OCI-LY7 (cell line): Measurements from ENCODE around the gene ARL10. TPM values are rescaled to one million over a fixed set of nuclear protein-coding genes. Genes with fewer than 3 reads are reported as not detected.

Source experiments
- BruUV-seq: library from RNA; stranded (reverse); fragments of 400-500 nt; replicated peaks from 2 replicates; lab custom pipeline; 2021; lab: Mats Ljungman, UMichigan
- CTCF ChIA-PET: fragments of 300-600 bp; sonication (Branson Sonifier 250); formaldehyde crosslinking; loops from one replicate; lab custom pipeline; 2022; ENCODE audit warnings: antibody characterized with exemption; ENCODE audit not compliant: unreplicated experiment; lab: Charles Lee
- POLR2A ChIA-PET: fragments of 300-600 bp; sonication (Branson Sonifier 250); formaldehyde crosslinking; loops from one replicate; lab custom pipeline; 2022; ENCODE audit warnings: antibody characterized with exemption; lab: Charles Lee
- DNase-seq: peaks from one replicate; pipeline ENCODE4 v3.0.0-alpha.2; 2015; ENCODE audit warnings: low spot score
- H2AFZ ChIP-seq: fragments of 200-600 bp; sonication (generic), shearing (Covaris generic); 2 replicates; pipeline ENCODE4 v1.6.1; 2014; ENCODE audit warnings: mild to moderate bottlenecking, antibody characterized with exemption, low read length, moderate library complexity
- H3K27ac ChIP-seq: fragments of 200-600 bp; sonication (generic); 2 replicates; pipeline ENCODE4 v1.5.1; 2014; ENCODE audit warnings: mixed run types, low read depth, mild to moderate bottlenecking, moderate library complexity, low read length, inconsistent platforms; ENCODE audit not compliant: poor library complexity, severe bottlenecking
- H3K36me3 ChIP-seq: fragments of 200-600 bp; sonication (generic); 2 replicates; pipeline ENCODE4 v1.6.1; 2014; ENCODE audit warnings: mild to moderate bottlenecking, antibody characterized with exemption, low read length, moderate library complexity, mixed read lengths; ENCODE audit not compliant: insufficient read depth
- H3K4me1 ChIP-seq: fragments of 200-600 bp; sonication (generic); 2 replicates; pipeline ENCODE4 v1.5.1; 2014; ENCODE audit warnings: mild to moderate bottlenecking, low read length; ENCODE audit not compliant: insufficient read depth, poor library complexity, severe bottlenecking
- H3K4me2 ChIP-seq: fragments of 200-600 bp; sonication (generic); 2 replicates; pipeline ENCODE4 v1.6.1; 2014; ENCODE audit warnings: mild to moderate bottlenecking, low read length
- H3K4me3 ChIP-seq: fragments of 200-600 bp; sonication (generic); 2 replicates; pipeline ENCODE4 v1.5.1; 2014; ENCODE audit warnings: mild to moderate bottlenecking, low read depth, low read length; ENCODE audit not compliant: poor library complexity, severe bottlenecking
- H3K79me2 ChIP-seq: fragments of 200-600 bp; sonication (generic); 2 replicates; pipeline ENCODE4 v1.6.1; 2016; ENCODE audit warnings: low read depth, mild to moderate bottlenecking, low read length, moderate library complexity, mixed read lengths; ENCODE audit not compliant: insufficient read depth
- H3K9me2 ChIP-seq: fragments of 200-600 bp; sonication (generic); 2 replicates; pipeline ENCODE4 v1.6.1; 2016; ENCODE audit warnings: mild to moderate bottlenecking, low read length, mixed read lengths; ENCODE audit not compliant: insufficient read depth
- H3K9me3 ChIP-seq: fragments of 200-600 bp; sonication (generic); 2 replicates; pipeline ENCODE4 v1.6.1; 2014; ENCODE audit warnings: mild to moderate bottlenecking, mixed run types, low read length, mixed read lengths
- H4K20me1 ChIP-seq: fragments of 200-600 bp; sonication (generic); 2 replicates; pipeline ENCODE4 v1.6.1; 2014; ENCODE audit warnings: mild to moderate bottlenecking, antibody characterized with exemption, low read length, moderate library complexity, mixed read lengths; ENCODE audit not compliant: insufficient read depth
- CTCF ChIP-seq: fragments of 200-600 bp; sonication (generic); conservative IDR thresholded peaks from 2 replicates; pipeline ENCODE4 v1.5.1; 2014; ENCODE audit warnings: mild to moderate bottlenecking, antibody characterized with exemption, low read length, moderate library complexity, mixed read lengths
- EZH2phosphoT487 ChIP-seq: fragments of 200-600 bp; sonication (generic); IDR thresholded peaks from 2 replicates; pipeline ENCODE4 v1.6.1; 2018; ENCODE audit warnings: low read depth, borderline replicate concordance, mild to moderate bottlenecking, mixed run types, antibody characterized with exemption, low read length, moderate library complexity, mixed read lengths
- intact Hi-C: fragments of 100-400 bp; cut with micrococcal nuclease; formaldehyde crosslinking; loops from one replicate; pipeline ENCODE4 v1.10.0; 2022; ENCODE audit not compliant: unreplicated experiment
- total RNA-seq, 2 experiments: library from RNA; depleted of rRNA in 1 of 2; stranded (reverse); fragments of >200 nt in 1 of 2; shearing (Covaris generic) in 1 of 2; gene quantifications; 2 replicates each; pipeline ENCODE4 v1.2.3, GENCODE V29; 2014 to 2022

The ARL10 gene
- total RNA-seq, 2 experiments from 2014 or later, result 0.06 TPM; not detected in 1

GRCh38 chr5:176373100-176373818 is 8.0 kb downstream of the ARL10 start:
- BruUV-seq, result no TSS peak
- no peaks in the 10 kb centered on the region; the same call in 1 of the 2 replicates for H4K20me1 ChIP-seq
- TF ChIP-seq EZH2phosphoT487 (no peak), CTCF (no peak)
- no peak overlapping the region for H3K4me2 ChIP-seq
- no peaks in the 10 kb centered on the region for H3K79me2 ChIP-seq
- intact Hi-C loops, result no loop called here
- POLR2A ChIA-PET, result interaction anchor here (0.6 to 1.4 kb wide), 3 partner anchors 8 to 555 kb away, joined by 3 to 6 read pairs (median 5); partner anchors contain the start of gene KIAA1191
- H3K27ac ChIP-seq, result no peak overlapping the region
- H3K4me3 ChIP-seq, result no peak overlapping the region
- no peaks in the 10 kb centered on the region for H3K9me2 ChIP-seq
- no peak overlapping the region for H2AFZ ChIP-seq
- CTCF ChIA-PET, result no interaction called here
- no peaks in the 10 kb centered on the region for H3K9me3 ChIP-seq
- H3K36me3 ChIP-seq, result no peaks in the 10 kb centered on the region
- peaks cover 3% of the 10 kb centered on the region for H3K4me1 ChIP-seq
- DNase-seq, result no peak

- peaks cover under 1% of the 10 kb centered on the region; the same call in 1 of the 2 replicates for H3K79me2 ChIP-seq
- ChIA-PET POLR2A (interaction anchor here (0.7 to 1.2 kb wide), 2 partner anchors 10 to 12 kb away, joined by 3 read pairs; no protein-coding TSS in a partner anchor), CTCF (no interaction called here)
- no peaks in the 10 kb centered on the region for H4K20me1 ChIP-seq
- intact Hi-C loops, result loop anchor here (10.0 kb wide), 1 partner anchor 145 kb away; the partner anchor contains the start of gene SIMC1
- H3K4me1 ChIP-seq, result no peaks in the 10 kb centered on the region
- peak; percentile 51 for DNase-seq
- TF ChIP-seq EZH2phosphoT487 (no peak), CTCF (no peak)
- H3K27ac ChIP-seq, result no peak overlapping the region
- no TSS peak for BruUV-seq
- H3K9me2 ChIP-seq, result no peaks in the 10 kb centered on the region
- H2AFZ ChIP-seq, result no peak overlapping the region
- peaks cover 62% of the 10 kb centered on the region for H3K36me3 ChIP-seq
- H3K4me2 ChIP-seq, result no peak overlapping the region
- no peaks in the 10 kb centered on the region for H3K9me3 ChIP-seq
- no peak overlapping the region for H3K4me3 ChIP-seq
Measured at GRCh38 chr5:176379881-176380280, 14.6 kb downstream of the ARL10 start.

GRCh38 chr5:176381423-176381822 is 16.1 kb downstream of the ARL10 start:
- ChIA-PET POLR2A (interaction anchor here (0.9 kb wide), 2 partner anchors 9 to 19 kb away, joined by 3 to 4 read pairs; no protein-coding TSS in a partner anchor), CTCF (no interaction called here)
- BruUV-seq, result no TSS peak
- Histone ChIP-seq H3K4me1 (peaks cover 10% of the 10 kb centered on the region), H3K79me2 (peaks cover 16% of the 10 kb centered on the region), H3K4me2 (no peak overlapping the region), H3K27ac (no peak overlapping the region), H4K20me1 (peaks cover 12% of the 10 kb centered on the region), H3K36me3 (peaks cover 77% of the 10 kb centered on the region), H2AFZ (no peak overlapping the region), H3K9me3 (no peaks in the 10 kb centered on the region), H3K9me2 (no peaks in the 10 kb centered on the region), H3K4me3 (no peak overlapping the region)
- TF ChIP-seq EZH2phosphoT487 (no peak), CTCF (no peak)
- DNase-seq, result no peak
- intact Hi-C loops, result loop anchor here (10.0 kb wide), 1 partner anchor 147 kb away; the partner anchor contains the start of gene SIMC1
